Suprapubic skin (tissue), 3 donors: ENCODE data around the gene ESRRG.

Source experiments
- CTCF ChIP-seq, 2 donors: fragments of 200-600 bp in 1 of 2; fragments of 450-650 bp in 1 of 2; sonication (generic) in 1 of 2; IDR thresholded peaks; one replicate each; pipeline ENCODE4 v1.5.1; 2016 to 2019; ENCODE audit warnings: antibody characterized with exemption in 2 of 2, mild to moderate bottlenecking in 1 of 2, moderate library complexity in 1 of 2
- POLR2A ChIP-seq, 2 donors: fragments of 450-650 bp; IDR thresholded peaks; one replicate each; pipeline ENCODE4 v1.6.1; 2017; ENCODE audit warnings: antibody characterized with exemption in 2 of 2, mild to moderate bottlenecking in 2 of 2, moderate library complexity in 2 of 2

GRCh38 chr1:216563087-216563486 is 160.1 kb downstream of the ESRRG start:
- no peak for TF ChIP-seq POLR2A (IDR thresholded peaks at IDR 0.05)
- no peak for TF ChIP-seq CTCF (IDR thresholded peaks at IDR 0.05)
